Neutrophil (primary cell): ENCODE measurements around the gene RNPS1.

Source experiments
- H3K27ac ChIP-seq: fragments of 200-600 bp; sonication (generic); 2 replicates; pipeline ENCODE4 v1.5.1; 2016; ENCODE audit warnings: mild to moderate bottlenecking, moderate library complexity
- H3K27me3 ChIP-seq: fragments of 200-600 bp; sonication (generic); 2 replicates; pipeline ENCODE4 v1.6.0; 2016; ENCODE audit warnings: mild to moderate bottlenecking
- H3K36me3 ChIP-seq: fragments of 200-600 bp; sonication (generic); 2 replicates; pipeline ENCODE4 v1.5.1; 2017
- H3K4me1 ChIP-seq, 2 experiments: fragments of 200-600 bp in 1 of 2; sonication (generic) in 1 of 2; 1 replicate in 1 of 2; 2 replicates in 1 of 2; pipeline versions ENCODE4 v1.5.1 to v1.6.1; 2013 to 2016; ENCODE audit warnings: low read depth in 1 of 2, low read length in 1 of 2, mild to moderate bottlenecking in 1 of 2, moderate library complexity in 1 of 2; ENCODE audit not compliant: control insufficient read depth in 1 of 2, insufficient read depth in 1 of 2
- H3K4me3 ChIP-seq, 2 experiments: fragments of 200-600 bp in 1 of 2; sonication (generic) in 1 of 2; 1 replicate in 1 of 2; 2 replicates in 1 of 2; pipeline ENCODE4 v1.5.1; 2013 to 2016; ENCODE audit warnings: low read depth in 1 of 2, low read length in 1 of 2, mild to moderate bottlenecking in 1 of 2, moderate library complexity in 1 of 2
- H3K9me3 ChIP-seq: fragments of 200-600 bp; sonication (generic); 2 replicates; pipeline ENCODE4 v1.5.1; 2016
- TF ChIP-seq, protein P1 (sequence below): fragments of 200-600 bp; sonication (generic); IDR thresholded peaks from 2 replicates; pipeline ENCODE4 v1.5.1; 2016; ENCODE audit warnings: antibody characterized with exemption

RNPS1 gene

DNA sequence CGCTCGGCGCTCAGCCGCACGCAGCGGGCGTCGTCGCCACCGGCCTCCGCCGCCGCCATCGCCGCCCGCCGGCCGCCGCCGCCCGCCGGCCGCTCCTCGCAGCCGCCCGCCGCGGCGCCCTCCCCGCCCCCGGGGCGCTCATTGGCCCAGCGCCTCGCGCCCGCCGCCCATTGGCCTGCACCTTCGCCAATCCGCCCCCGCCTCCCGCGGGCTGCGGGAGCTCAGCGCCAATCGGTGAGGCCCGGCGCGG lies 53.3 kb downstream of the RNPS1 start, which contains the start of gene PGP:
Gene PGP (minus strand): TSS at position 122 of the 250 bp plus-strand sequence. CDS start 63 bp downstream, at position 59.
- peak within 1 kb of the TSS; percentile 68 to 92 for H3K4me3 ChIP-seq
- H3K27me3 ChIP-seq: no peaks in the 10 kb centered on the region
- peaks cover 7% of the 10 kb centered on the region for H3K36me3 ChIP-seq
- TF ChIP-seq, protein P1, sequence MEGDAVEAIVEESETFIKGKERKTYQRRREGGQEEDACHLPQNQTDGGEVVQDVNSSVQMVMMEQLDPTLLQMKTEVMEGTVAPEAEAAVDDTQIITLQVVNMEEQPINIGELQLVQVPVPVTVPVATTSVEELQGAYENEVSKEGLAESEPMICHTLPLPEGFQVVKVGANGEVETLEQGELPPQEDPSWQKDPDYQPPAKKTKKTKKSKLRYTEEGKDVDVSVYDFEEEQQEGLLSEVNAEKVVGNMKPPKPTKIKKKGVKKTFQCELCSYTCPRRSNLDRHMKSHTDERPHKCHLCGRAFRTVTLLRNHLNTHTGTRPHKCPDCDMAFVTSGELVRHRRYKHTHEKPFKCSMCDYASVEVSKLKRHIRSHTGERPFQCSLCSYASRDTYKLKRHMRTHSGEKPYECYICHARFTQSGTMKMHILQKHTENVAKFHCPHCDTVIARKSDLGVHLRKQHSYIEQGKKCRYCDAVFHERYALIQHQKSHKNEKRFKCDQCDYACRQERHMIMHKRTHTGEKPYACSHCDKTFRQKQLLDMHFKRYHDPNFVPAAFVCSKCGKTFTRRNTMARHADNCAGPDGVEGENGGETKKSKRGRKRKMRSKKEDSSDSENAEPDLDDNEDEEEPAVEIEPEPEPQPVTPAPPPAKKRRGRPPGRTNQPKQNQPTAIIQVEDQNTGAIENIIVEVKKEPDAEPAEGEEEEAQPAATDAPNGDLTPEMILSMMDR: no peak
- peaks cover 40 to 41% of the 10 kb centered on the region in 2 experiments for H3K4me1 ChIP-seq
- H3K9me3 ChIP-seq: no peaks in the 10 kb centered on the region
- H3K27ac ChIP-seq: peak within 1 kb of the TSS; percentile 82

DNA sequence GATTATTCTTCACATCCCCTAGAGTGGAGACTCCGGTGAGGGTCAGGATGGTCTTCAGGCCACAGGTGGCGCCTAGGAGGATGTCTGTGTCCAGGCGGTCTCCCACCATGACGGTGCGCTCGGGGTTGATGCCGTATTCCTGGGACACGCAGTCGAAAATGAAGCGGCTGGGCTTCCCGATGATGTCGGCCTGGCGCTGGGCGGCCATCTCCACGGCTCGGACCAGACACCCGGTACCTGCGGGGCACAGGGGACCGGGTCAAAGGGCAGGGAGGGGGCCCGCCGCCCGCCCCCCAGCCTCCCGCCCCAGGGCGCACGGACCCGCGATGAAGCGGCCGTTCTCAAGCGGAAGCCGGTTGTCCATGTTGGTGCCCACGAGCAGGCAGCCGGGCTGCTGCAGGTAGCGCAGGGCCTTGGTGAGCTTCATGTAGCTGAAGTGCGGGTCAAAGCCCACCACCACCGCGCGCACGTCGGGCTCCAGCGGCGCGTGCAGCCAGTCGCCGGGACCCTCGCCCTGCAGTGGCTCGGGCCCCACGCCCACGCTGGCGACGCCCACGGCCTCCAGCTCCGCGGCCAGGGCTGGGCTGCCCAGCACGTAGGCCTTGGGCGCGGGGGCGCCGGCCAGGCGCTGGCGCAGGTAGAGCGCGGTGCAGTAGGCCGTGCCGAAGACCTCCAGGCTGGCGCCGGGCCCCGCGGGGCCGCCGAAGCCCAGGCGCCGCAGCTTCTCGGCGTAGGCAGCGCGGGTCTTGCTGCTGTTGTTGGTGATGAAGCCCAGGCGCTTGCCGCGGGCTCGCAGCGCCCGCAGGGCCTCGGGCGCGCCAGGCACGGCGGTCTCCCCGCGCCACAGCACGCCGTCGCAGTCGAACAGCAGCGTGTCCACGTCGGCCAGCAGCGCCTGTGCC lies 53.9 kb downstream of the RNPS1 start:
- no peaks in the 10 kb centered on the region for H3K27me3 ChIP-seq
- H3K27ac ChIP-seq: peak overlapping the region; percentile 82
- peaks cover 13% of the 10 kb centered on the region for H3K36me3 ChIP-seq
- TF ChIP-seq, protein P1: no peak
- H3K9me3 ChIP-seq: no peaks in the 10 kb centered on the region
- H3K4me1 ChIP-seq: peaks cover 40 to 41% of the 10 kb centered on the region in 2 experiments
- peak overlapping the region; percentile 67 to 92 for H3K4me3 ChIP-seq

- H3K4me3 ChIP-seq: peak overlapping the region; percentile 67 to 92
- TF ChIP-seq, protein P1: no peak
Observed at GRCh38 chr16:2212362-2213324, 55.3 kb downstream of the RNPS1 start.

GRCh38 chr16:2211923-2212347 lies 56.0 kb downstream of the RNPS1 start:
- Histone ChIP-seq H3K4me3 (peak overlapping the region; percentile 67 to 92), H3K4me1 (peaks cover 40 to 44% of the 10 kb centered on the region in 2 experiments), H3K36me3 (peaks cover 24% of the 10 kb centered on the region), H3K27ac (peak overlapping the region; percentile 82), H3K9me3 (no peaks in the 10 kb centered on the region), H3K27me3 (no peaks in the 10 kb centered on the region)
- TF ChIP-seq, protein P1: no peak

More at GRCh38 chr16:2212362-2213324, 55.3 kb downstream of the RNPS1 start:
- H3K4me1 ChIP-seq: peaks cover 39 to 41% of the 10 kb centered on the region in 2 experiments
- H3K9me3 ChIP-seq: no peaks in the 10 kb centered on the region
- peaks cover 24% of the 10 kb centered on the region for H3K36me3 ChIP-seq
- H3K27ac ChIP-seq: peak overlapping the region; percentile 82
- no peaks in the 10 kb centered on the region for H3K27me3 ChIP-seq
